Adipocyte (in vitro differentiated cells): Measurements from ENCODE around the gene KIAA0513.

Experiments
- DNase-seq: peaks from one replicate; pipeline ENCODE4 v3.0.0-alpha.2; 2015; ENCODE audit warnings: low read depth
- H3K27me3 ChIP-seq: replicated peaks from 2 replicates; pipeline ENCODE4 v1.7.0; 2013; ENCODE audit warnings: mild to moderate bottlenecking, low read length, moderate library complexity; ENCODE audit not compliant: control insufficient read depth, insufficient read depth
- H3K36me3 ChIP-seq: 2 replicates; pipeline ENCODE4 v1.7.0; 2013; ENCODE audit warnings: low read length, mild to moderate bottlenecking, moderate library complexity; ENCODE audit not compliant: control insufficient read depth, insufficient read depth, severe bottlenecking
- H3K4me1 ChIP-seq: 2 replicates; pipeline ENCODE4 v1.7.0; 2013; ENCODE audit warnings: mild to moderate bottlenecking, low read length, moderate library complexity; ENCODE audit not compliant: control insufficient read depth, insufficient read depth
- H3K4me3 ChIP-seq: 2 replicates; pipeline ENCODE4 v1.7.0; 2013; ENCODE audit warnings: mild to moderate bottlenecking, low read length, moderate library complexity
- H3K9ac ChIP-seq: 2 replicates; pipeline ENCODE4 v1.7.0; 2013; ENCODE audit warnings: mild to moderate bottlenecking, low read length, moderate library complexity
- H3K9me3 ChIP-seq: 2 replicates; pipeline ENCODE4 v1.7.0; 2013; ENCODE audit warnings: mild to moderate bottlenecking, low read length, moderate library complexity; ENCODE audit not compliant: control insufficient read depth

Gene KIAA0513

GRCh38 chr16:85087899-85088569 is 60.4 kb downstream of the KIAA0513 start:
- Histone ChIP-seq H3K9ac (no peak overlapping the region), H3K4me3 (no peak overlapping the region), H3K36me3 (peaks cover 10% of the 10 kb centered on the region), H3K4me1 (peaks cover 8% of the 10 kb centered on the region), H3K27me3 (no peaks in the 10 kb centered on the region), H3K9me3 (no peaks in the 10 kb centered on the region)
- DNase-seq: no peak

GRCh38 chr16:85088570-85089199 is 61.1 kb downstream of the KIAA0513 start:
- Histone ChIP-seq H3K9me3 (no peaks in the 10 kb centered on the region), H3K27me3 (peaks cover 5% of the 10 kb centered on the region), H3K4me3 (no peak overlapping the region), H3K4me1 (peaks cover 8% of the 10 kb centered on the region), H3K9ac (no peak overlapping the region), H3K36me3 (peaks cover 10% of the 10 kb centered on the region)
- no peak for DNase-seq

DNA sequence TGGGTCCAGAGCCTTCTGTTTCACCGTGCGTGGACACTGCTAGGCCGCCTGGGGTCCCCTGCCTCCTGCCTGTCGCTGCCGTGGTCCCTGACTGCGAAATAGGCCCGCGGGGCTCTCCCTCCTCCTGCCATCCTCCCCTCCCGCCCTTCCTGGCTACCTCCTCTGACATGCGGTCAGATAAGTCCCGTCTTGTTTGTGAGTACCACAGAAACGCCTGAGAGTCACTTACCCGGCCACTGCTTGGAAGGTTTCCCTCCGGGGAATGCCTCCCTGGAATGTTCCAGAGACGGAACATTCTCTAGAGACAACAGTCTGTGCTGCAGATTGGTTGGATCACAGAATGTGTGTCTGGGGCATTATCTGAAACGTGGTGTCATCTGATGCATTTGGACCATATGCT is 61.9 kb downstream of the KIAA0513 start:
- no peak overlapping the region for H3K4me3 ChIP-seq
- H3K36me3 ChIP-seq: peaks cover 10% of the 10 kb centered on the region
- peaks cover 14% of the 10 kb centered on the region for H3K27me3 ChIP-seq
- H3K9me3 ChIP-seq: no peaks in the 10 kb centered on the region
- H3K9ac ChIP-seq: no peak overlapping the region
- no peak for DNase-seq
- peaks cover 8% of the 10 kb centered on the region for H3K4me1 ChIP-seq

DNA sequence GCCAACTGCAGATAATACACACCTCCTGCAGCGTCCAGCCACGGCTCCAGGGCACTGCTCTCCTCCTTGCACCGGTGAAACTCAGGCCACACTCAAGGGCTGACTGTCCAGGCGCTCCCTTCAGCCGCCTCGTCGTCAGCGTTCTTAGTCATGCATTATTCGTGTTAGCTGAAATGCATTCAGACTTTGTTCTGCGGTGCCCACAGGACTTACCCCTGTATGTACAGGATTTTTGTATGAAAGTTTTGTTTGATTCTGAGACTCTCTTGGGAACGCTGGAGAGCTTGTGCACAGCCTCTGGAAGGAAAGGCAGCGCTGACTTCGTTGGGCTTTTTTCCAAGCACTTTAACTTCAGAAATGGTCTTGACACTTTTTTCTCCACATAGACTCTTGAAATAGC is 62.6 kb downstream of the KIAA0513 start:
- Histone ChIP-seq H3K27me3 (peaks cover 20% of the 10 kb centered on the region), H3K36me3 (peaks cover 10% of the 10 kb centered on the region), H3K4me1 (peaks cover 8% of the 10 kb centered on the region), H3K9me3 (no peaks in the 10 kb centered on the region), H3K9ac (no peak overlapping the region), H3K4me3 (no peak overlapping the region)
- no peak for DNase-seq

DNA sequence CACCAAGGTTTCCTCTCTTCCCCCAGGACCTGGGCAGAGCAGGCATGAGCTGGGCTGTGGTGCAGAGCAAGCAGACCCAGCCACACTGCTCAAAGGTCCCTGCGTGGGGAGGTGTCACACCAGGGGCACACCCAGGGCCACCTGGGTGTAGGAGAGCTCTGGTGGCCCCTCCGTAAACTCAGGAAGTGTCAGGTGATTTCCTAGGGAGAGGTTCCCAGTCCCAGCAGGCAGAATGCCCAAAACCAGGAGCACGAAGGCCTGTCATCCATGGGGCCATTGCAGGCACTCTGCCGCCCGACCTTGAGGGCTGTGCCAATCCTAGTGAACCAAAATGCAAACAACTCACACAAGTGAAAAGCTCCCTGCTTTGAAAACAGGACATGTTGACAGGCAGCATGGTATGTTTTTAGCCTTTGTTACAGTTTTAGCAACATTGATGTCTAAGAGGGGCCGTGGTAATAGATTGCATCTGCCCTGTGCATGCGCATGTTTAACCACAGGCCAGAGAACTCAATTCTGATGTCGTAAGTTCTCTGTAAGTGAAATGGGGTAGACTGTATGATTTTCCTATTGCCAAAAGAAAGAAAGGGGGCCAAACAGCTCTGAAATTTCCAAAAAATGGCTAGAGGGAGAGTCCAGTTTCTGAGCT is 63.4 kb downstream of the KIAA0513 start:
- peaks cover 8% of the 10 kb centered on the region for H3K4me1 ChIP-seq
- no peak overlapping the region for H3K9ac ChIP-seq
- DNase-seq: no peak
- no peaks in the 10 kb centered on the region for H3K9me3 ChIP-seq
- H3K36me3 ChIP-seq: peaks cover 10% of the 10 kb centered on the region
- no peak overlapping the region for H3K4me3 ChIP-seq
- peaks cover 27% of the 10 kb centered on the region for H3K27me3 ChIP-seq

DNA sequence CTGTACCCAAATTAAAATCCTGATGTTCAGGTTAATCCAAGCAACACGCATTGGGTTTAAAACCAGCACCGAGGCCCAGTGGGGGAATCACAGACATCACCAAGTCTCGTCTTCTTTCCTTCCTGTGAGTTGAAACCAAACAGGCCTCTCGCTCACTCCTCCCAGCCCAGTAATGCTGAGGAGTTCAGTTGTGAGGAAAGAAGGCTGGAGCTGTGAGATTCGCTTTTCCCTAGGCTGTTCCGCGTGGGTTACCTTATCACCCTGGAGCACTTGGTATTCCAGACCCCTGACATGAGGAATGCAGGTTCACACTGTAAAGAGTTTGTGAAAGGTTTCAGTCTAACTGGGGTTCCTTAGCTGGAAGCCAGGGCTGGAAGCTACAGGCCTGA is 63.9 kb downstream of the KIAA0513 start:
- no peak for DNase-seq
- Histone ChIP-seq H3K4me3 (no peak overlapping the region), H3K27me3 (peaks cover 30% of the 10 kb centered on the region), H3K9ac (no peak overlapping the region), H3K9me3 (no peaks in the 10 kb centered on the region), H3K36me3 (peaks cover 10% of the 10 kb centered on the region), H3K4me1 (peaks cover 8% of the 10 kb centered on the region)

DNA sequence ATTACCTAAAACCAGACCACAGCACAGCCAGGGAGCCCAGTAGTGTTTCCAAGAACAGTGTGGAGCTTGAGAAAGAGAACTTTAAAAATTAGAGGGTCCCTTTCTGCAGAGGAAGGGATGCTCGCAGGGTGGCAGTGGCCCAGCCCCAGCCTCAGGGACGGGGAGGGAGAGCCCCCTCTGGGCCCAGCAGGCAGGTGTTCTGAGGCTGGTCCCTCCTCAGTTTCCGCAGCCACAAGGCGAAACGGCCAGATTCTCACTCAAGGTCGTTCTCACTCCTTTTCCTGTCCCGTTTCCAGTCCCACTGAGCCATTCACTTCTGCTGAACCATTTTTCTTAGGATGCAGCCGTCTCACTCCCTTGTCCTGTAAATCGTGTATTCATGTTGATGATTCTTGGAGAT is 64.7 kb downstream of the KIAA0513 start:
- Histone ChIP-seq H3K9ac (no peak overlapping the region), H3K9me3 (no peaks in the 10 kb centered on the region), H3K4me1 (peaks cover 8% of the 10 kb centered on the region), H3K4me3 (no peak overlapping the region), H3K36me3 (peaks cover 10% of the 10 kb centered on the region), H3K27me3 (peaks cover 38% of the 10 kb centered on the region)
- no peak for DNase-seq

DNA sequence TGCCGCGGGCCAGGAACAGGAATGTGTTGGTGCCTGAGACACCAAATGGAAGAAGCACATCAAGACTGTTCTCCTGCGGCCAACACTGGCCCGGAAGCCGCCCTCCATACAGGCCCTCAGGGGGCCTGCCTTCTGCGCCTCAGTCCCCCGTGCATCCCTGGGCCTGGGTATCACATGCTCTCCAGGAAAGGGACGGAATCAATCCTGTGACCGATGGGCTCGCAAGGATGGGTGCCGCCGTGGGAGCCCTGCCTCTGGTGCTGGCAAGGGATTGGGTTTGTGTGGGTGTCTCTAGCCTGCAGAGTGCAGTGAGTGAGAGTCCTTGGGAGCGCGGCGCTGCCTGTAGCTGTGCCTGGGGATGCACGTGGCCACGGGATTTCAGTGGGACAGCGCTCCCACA is 65.3 kb downstream of the KIAA0513 start:
- peaks cover 42% of the 10 kb centered on the region for H3K27me3 ChIP-seq
- H3K9me3 ChIP-seq: no peaks in the 10 kb centered on the region
- H3K4me1 ChIP-seq: peaks cover 8% of the 10 kb centered on the region
- peaks cover 10% of the 10 kb centered on the region for H3K36me3 ChIP-seq
- no peak for DNase-seq
- H3K9ac ChIP-seq: no peak overlapping the region
- H3K4me3 ChIP-seq: no peak overlapping the region

DNA sequence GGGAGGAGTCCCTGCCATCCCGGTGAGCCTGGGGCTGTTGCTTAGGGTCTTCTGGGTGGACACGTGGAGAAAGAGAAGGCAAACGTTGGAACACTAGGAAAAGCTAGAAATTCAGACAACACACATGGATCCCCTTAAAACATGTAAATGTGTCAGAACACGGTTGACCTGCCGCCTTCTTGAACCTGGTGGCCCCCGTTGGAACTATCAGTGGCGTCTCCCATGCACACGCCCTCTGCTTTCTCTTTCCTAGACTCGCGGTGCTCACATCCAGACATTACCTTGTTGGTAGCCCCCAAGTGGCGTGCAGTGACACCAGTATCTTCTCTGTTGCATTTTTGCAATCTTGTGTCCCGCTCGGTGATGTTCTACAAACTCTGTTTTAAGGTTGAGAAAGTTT is 66.1 kb downstream of the KIAA0513 start:
- peaks cover 51% of the 10 kb centered on the region for H3K27me3 ChIP-seq
- no peak overlapping the region for H3K9ac ChIP-seq
- peaks cover 8% of the 10 kb centered on the region for H3K4me1 ChIP-seq

DNA sequence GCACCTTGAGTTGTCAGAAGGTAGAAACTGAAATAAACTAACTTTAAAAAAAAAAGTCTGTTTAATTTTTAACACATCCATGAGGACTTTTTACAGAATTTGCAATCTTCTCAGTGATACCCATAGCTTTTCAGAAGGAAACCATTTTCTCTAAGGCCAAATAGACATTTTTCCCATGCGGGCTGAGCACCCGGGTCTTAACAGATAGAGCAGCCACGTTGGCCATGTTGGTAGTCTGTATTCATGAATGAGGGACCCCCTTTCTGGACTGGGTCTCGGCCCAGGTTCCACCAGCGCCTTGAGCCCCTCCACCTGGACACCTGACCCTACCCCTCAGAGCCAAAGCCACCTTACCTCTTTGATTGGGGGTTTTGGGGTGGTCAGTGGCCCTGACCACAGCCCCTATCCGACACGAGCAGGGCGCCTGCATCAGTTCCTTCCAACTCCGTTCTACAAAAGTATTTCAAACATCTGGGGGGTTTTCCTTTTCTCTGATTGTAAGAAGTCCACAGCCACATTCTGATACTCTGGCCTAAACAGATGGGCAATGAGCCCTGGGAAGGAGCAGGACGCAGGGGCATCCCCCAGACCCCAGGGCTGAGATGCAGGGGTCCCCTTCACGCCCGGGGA is 66.7 kb downstream of the KIAA0513 start:
- Histone ChIP-seq H3K9ac (no peak overlapping the region), H3K9me3 (no peaks in the 10 kb centered on the region), H3K27me3 (peaks cover 55% of the 10 kb centered on the region), H3K36me3 (peaks cover 5% of the 10 kb centered on the region), H3K4me1 (peaks cover 8% of the 10 kb centered on the region), H3K4me3 (no peak overlapping the region)
- no peak for DNase-seq

More for the DNA sequence above, 66.1 kb downstream of the KIAA0513 start:
- Histone ChIP-seq H3K36me3 (peaks cover 5% of the 10 kb centered on the region), H3K9me3 (no peaks in the 10 kb centered on the region), H3K4me3 (no peak overlapping the region)
- no peak for DNase-seq

GRCh38 chr16:85094812-85095211 is 67.2 kb downstream of the KIAA0513 start:
- H3K4me3 ChIP-seq: no peak overlapping the region
- no peaks in the 10 kb centered on the region for H3K9me3 ChIP-seq
- H3K4me1 ChIP-seq: peaks cover 8% of the 10 kb centered on the region
- no peak for DNase-seq
- peaks cover 2% of the 10 kb centered on the region for H3K36me3 ChIP-seq
- H3K27me3 ChIP-seq: peaks cover 56% of the 10 kb centered on the region
- no peak overlapping the region for H3K9ac ChIP-seq
